GM21360 (cell line): ENCODE data around the gene DRG1.
"Not testable (repeated sequence)": the region's sequence is repeated elsewhere in the genome, so short reads cannot be mapped to it uniquely, and the experiment has no call there.

ENCODE experiments used
- ATAC-seq: cut with Tn5 transposase; IDR thresholded peaks from one replicate; pipeline ENCODE4 v1.9.1; 2021; ENCODE audit warnings: mild to moderate bottlenecking, moderate library complexity; ENCODE audit not compliant: unreplicated experiment

Gene DRG1, protein sequence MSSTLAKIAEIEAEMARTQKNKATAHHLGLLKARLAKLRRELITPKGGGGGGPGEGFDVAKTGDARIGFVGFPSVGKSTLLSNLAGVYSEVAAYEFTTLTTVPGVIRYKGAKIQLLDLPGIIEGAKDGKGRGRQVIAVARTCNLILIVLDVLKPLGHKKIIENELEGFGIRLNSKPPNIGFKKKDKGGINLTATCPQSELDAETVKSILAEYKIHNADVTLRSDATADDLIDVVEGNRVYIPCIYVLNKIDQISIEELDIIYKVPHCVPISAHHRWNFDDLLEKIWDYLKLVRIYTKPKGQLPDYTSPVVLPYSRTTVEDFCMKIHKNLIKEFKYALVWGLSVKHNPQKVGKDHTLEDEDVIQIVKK

DNA sequence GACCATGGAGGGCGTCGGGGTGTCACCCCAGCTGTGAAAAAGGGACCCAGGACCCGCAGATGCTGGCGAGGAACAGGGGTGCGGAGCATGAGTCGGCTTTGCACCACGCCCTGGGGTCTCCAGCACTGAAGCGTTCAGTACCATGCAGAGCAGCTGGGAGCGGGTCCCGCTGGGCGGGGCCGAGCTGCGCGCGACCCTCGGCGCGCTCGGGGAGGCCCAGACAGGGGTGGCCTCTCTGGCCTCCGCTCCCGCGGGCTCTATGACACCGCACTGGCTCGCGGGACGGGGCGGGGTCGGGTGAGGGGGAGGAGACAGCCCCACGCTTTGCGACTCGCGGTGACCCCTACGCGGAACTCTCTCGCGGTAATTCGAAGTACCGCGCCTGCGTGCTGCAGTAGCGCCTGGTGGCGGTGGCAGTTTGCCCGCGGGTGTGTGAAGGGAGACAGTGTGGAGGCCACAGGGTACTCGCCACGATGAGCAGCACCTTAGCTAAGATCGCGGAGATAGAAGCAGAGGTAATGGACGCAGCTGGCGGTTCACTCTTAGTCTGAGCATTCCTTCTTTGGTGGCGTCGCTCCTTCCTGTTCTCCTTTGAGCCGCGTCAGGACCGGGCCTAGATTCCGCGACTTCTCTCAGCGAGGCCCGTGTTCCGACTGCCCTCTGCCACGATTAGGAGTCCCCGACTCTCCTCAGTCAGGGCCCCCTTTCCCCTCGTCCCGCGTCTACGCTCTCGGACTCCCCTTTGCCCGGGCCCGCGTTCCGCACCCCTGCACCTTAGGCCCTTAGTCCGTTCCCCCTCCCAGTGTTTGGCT lies at the start of gene DRG1:
Gene DRG1, plus strand, starts transcription at position 394 of the 812 bp plus-strand sequence. Its CDS starts 80 bp downstream, at position 474.
- ATAC-seq = peak; percentile 88

DNA sequence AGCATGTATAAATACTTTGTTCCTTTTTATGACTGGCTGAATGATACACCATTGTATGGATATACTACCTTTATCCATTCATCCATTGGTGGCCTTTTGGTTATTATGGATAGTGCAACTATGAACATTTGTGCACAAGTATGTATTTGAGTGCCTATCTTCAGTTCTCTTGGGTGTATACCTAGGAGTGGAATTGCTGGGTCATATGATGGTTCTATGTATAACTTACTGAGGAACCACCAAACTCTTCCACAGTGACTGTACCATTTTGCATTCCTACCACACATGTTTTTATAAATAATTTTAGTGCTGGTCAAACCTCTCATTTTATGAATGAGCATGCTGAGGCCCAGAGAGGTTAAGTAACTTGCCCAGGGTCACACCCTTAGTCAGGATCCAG lies 49.4 kb upstream of the DRG1 start:
- no peak for ATAC-seq

DNA sequence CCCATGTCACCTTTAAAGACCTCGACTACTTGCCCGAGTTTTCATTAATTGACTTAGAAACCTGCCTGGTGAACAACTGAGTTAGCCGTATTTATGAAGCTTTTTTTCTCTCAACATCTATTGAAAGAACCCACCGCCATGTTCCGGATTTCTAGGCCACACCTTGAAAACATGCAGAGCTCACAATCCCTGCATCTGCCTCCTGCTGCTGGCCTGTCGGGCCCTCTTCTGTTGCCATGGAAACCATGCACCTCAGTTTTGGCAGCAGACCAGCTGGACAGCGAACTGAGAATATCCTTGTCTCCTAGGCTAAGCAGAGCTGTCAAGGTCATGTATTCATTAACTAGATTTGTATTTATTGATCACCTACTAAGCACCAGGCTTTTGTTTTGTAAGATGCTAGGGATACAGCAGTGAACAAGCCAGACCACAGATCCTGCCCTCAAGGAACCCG lies 49.0 kb upstream of the DRG1 start:
- ATAC-seq = no peak

DNA sequence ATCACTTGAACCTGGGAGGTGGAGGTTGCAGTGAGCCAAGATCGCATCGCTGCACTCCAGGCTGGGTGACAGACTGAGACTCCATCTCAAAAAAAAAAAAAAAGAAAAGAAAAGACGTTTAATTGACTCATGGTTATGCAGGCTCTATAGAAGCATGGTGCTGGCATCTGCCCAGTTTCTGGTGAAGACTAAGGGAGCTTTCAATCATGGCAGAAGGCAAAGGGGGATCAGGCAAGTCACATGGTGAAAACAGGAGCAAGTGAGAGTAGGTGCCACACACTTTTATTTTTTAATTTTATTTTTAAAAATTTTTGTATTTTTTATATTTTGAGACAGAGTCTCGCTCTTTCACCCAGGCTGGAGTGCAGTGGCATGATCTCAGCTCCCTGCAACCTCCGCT lies 44.9 kb upstream of the DRG1 start:
- no peak for ATAC-seq

DNA sequence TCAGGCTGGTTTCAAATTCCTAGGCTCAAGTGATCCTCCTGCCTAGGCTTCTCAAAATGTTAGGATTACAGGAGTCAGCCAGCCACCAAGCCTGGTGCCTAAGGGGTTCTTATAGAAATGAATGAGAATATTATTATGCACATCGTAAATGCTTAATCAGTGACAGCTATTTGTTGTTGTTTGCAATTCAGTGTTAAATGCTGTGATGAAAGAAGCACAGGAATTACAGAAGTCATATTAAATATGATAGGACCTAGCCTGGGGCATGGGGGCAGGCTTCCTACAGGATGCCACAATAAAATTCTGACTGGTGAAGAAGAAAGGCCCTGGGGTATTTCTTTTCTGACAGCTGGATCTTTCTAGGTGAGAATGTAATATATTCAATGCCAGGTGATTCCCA lies 39.4 kb upstream of the DRG1 start:
- no peak for ATAC-seq

DNA sequence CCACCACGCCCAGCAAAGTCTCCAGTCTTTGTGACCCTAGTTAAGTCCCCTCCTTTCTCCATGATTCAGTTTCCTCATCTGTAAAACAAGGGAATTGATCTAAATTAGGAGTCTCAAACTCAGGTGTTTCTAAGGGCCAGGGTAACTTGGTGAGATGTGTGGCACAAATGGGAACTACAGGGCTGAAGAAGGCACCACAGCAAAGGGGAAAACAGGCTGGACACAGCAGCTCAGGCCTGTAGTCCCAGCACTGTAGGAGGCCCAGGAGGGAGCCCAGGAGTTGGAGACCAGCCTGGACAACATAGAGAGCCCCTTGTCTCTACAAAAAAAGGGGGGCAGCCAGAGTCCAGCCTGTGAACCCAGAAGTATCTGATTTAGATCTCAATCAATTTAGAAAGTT lies 37.7 kb upstream of the DRG1 start:
- no peak for ATAC-seq

DNA sequence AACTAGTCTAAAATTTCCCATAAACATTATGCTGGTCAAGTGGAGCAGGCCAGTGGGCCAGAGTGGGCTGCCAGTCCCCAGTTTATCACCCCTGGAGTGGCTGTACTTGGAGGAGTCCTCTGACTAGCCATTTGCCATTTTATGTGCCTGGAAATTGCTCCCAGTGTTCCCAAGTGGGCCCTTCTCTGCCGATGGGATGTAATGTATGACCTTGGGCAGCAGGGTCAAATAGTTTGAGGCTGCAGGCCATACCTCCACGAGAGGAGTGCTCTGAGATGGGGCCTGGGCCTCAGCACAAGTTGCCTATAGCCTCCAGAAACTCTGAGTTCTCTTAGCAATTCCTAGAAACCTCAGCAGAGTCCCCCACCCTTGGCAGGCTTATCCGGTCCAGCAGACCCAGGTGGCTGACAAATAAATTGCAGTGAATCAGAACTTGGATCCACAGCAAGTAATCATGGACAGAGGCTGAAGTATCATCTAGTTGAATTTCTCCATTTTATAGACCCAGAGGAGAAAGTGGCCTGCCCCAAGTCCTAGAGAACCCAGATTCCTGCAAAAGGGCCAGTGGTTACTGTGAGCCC lies 35.4 kb upstream of the DRG1 start:
- ATAC-seq = no peak

DNA sequence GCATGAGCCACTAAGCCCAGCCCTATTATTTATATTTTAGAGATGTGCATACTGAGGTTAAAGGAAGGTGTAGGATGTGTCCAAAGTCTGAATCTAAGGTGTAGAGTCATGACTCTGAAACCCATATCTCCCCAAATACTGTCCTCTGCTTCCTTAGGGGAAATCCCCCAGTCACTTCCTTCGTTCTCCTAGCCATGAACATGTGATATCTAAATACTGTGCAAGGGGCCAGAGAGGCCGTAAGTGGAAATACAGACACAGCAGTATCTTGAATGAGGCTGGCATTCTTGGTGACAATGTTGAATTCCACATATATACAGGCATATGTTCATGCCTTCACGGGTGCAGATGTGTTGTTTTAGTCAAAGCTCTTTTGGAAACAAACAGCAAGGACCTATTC lies 32.0 kb upstream of the DRG1 start:
- no peak for ATAC-seq

DNA sequence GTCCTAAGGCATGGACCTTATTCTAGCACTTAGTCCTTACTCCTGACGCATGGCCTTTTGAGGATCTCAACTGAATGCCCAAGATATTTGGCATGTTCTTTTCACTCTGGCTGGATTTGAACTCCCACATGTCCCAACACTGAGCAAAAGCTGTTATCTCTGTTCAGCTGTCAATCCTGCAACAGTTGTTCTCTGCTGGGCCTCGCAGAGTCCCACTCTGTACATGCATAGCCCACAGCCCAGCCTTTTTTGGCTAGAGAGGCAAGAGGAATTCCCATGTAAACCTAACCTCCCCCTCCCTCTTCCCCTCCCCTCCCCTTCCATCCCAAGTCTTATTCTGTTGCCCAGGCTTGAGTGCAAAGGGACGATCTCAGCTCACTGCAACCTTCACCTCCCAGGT lies 21.8 kb upstream of the DRG1 start:
- no peak for ATAC-seq

DNA sequence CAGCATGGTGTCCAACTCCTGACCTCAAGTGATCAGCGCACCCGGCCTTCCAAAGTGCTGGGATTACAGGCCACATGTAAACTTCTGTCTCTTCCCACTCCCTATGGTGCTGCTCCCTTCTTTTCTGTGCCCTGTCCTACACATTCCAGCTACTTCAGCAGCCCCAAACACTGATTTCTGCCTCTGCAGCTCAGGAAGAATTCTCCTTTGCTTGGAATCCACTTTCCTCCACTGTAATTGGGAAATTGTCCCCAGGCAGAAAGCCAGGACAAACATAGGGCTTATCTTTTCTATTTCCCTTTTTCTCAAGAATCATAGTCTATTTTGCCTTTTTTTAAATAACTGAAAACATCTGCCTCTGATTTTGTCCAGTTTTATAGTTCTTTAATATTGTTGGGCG lies 21.3 kb upstream of the DRG1 start:
- ATAC-seq = no peak

DNA sequence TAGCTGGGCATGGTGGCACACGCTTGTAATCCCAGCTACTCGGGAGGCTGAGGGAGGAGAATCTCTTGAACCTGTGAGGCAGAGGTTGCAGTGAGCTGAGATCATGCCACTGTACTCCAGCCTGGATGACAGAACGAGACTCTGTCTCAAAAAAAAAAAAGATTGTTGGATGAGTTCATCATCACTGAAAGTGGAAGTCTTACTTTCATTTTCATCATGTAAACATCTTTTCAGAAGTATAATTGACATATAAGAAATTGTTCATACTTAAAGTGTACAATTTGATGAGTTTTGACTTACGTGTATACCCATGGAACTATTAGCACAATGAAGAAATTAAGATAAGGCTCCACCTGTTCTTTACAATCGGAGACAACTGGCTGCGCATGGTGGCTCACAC lies 20.8 kb upstream of the DRG1 start:
- not testable (repeated sequence) for ATAC-seq

DNA sequence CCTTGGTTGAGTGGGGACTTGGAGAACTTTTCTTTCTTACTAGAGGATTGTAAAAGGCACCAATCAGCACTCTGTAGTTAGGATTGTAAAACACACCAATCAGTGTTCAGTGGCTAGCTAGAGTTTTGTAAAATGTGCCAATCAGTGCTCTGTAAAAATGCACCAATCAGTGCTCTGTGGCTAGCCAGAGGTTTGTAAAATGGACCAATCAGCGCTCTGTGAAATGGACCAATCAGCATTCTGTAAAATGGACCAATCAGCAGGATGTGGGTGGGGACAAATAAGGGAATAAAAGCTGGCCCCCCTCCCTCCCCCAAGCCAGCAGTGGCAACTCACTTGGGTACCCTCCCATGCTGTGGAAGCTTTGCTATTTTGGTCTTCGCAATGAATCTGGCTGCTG lies 5.5 kb upstream of the DRG1 start:
- ATAC-seq = no peak

DNA sequence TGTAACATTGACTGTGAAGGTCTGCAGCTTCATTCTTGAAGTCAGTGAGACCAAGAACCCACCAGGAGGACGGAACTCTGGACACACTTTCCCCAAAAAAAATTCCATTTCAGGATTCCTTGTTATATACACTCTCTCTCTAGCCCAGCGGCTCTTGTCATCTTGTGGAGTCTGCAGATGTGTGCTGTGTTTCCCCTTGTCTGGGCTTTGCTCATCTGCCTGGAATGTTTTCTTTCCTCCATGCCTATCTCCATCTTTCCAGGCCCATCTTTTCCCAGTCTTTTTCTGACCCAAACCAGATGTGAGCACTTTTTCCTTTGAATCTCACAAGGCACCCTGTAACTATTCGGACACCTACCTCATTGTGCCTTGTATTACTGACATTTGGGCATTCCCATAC lies 5.1 kb upstream of the DRG1 start:
- ATAC-seq = no peak

DNA sequence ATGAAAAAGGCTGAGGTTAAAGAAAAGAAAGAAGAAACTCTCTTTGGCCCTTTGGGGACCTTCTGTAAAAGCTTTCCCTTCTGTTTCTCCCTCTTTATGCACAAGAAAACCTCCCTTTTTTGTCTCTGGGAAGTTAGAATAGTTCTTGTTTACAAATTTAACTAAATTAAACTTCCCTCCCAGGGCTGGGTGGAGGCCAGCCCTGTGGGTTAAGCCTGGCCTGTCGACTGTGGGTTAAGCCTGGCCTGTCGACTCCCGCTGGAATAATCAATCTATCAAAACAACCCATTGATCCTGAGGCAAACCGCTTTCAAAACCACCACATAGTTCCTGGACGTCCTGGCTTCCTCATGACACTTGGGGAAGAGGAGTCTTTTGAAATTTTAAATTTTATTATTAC lies 1.2 kb upstream of the DRG1 start:
- no peak for ATAC-seq

DNA sequence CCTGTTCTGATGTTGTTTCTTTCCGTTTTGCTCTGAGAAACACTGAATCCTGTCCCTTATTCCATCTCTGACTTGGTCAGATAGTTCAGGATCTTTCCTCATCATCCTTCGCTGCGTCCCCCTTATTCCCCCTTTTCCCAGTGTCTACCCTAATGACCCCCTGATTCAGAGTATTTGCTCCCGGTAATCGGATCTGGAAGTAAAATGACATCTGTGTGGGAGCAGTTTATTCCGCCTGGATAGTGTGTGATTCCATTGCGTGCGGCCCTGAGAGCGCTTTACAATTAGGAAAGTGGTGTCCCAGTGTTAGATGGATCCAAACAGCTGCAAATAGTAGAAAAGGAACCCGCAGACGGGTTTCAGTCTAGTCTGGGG lies 606 bp downstream of the DRG1 start:
- no peak for ATAC-seq

DNA sequence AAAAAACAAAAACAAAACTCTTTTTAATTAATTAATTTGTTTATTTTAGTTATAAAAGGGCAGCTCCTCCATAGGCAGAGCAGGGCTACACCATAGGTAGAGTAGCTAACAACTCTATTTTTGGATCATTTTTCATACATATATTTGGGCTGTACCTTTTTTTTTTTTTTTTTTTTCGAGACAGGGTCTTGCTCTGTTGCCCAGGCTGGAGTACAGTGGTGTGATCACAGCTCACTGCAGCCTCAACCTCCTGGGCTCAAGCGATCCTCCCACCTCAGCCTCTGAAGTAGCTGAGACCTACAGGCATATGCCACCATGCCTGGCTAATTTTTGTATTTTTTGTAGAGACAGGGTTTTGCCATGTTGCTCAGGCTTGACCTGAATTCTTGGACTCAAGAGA lies 2.9 kb downstream of the DRG1 start:
- ATAC-seq = not testable (repeated sequence)

DNA sequence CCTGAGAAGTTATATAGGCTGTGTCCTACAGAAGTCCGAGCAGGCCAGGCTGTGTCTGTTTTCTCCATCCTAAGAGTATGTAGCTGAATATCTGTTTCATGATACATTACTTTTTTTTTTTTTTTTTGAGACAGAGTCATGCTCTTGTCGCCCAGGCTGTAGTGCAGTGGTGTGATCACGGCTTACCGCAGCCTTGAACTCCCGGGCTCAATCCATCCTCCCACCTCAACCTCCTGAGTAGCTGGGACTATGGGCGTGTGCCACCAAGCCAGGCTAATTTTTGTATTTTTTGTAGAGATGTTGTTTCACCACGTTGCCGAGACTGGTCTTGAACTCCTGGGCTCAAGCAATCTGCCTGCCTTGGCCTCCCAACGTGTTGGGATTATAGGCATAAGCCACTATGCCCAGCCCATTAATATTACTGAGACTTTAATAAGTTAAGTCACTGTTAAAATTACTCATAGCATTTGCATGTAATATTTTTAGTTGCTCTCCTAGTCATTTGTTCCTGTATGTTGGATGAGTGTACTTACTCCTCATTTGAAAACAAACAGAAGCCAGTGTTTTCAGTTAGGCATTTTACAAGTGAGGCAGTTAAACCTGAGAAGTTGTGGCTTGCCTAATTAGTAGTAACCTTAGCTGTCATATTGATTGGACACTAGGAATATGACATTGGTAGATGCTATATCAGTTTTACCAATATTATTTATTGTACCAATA lies 26.1 kb downstream of the DRG1 start:
- no peak for ATAC-seq

DNA sequence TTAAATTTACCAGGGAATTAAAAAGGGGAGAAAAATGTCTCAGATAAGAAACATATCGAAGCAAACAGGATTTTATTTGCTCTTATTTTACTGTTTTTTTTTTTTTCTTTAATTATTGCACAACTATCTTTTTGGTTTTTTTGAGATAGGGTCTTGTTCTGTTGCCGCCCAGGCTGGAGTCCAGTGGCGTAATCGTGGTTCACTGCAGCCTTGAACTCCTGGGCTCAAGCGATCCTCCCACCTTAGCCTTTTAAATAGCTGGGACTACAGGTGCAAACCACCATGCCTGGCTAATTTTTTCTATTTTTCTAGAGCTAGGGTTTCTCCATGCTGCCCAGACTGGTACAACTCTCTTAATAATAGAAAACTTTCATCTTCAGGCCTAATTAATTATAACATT lies 32.5 kb downstream of the DRG1 start:
- no peak for ATAC-seq

DNA sequence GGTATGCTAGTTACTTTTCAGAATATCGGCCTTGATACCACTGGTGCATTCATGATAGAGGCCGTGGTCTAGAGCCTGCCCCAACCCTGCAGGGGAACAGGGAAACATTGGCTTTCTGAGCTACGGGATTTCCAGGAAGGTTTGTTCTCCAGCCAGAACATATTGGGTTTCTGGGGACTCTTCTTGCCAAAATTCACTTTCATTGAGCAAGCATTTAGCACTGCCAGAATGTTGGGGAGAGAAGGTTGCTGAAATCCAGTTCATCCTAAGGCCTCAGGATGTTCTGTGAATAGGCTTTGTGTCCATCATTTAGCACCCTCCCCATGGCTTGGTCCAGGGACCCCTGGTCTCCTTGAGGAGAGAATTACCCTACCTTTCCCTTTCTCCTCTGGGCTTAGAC lies 36.7 kb downstream of the DRG1 start:
- no peak for ATAC-seq

DNA sequence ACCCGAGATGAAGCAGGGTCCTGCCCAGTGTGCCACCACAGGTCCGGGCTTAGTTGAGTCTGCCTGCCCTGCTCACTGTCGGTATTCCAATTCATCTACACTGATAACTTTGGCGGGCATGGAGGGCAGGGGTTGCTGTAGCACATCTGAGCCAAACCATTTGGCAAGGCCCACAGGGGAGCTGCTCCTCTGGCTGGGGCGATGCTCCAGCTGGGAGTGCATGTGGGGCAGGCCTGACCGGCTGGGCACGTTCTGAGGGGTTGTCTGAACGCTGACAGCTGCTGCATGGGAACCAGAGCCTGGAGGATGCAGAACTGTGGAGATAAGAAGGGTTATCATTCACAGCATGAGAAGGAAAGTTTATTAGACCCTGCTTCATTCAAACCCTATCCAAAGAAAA lies 40.4 kb downstream of the DRG1 start:
- ATAC-seq = no peak

DNA sequence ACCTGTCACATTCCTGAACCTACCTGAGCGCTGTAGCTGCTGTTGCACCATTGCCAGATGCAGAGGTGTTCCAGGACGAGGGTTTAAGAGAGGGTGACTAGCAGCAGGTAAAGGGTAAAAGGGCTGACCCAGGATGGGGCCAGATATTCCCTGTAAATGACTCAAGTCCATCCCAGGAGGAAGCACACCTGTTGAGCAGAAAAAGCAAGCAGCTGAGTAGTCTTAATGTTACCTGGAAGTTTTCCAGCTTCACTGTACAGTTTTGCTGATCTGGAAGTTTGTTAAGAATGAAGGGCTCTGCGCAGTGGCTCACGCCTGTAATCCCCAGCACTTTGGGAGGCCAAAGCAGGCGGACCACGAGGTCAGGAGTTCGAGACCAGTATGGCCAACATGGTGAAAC lies 41.3 kb downstream of the DRG1 start:
- ATAC-seq = no peak
